ENCODE results near the gene UBASH3A.

The UBASH3A gene

GRCh38 chr21:42374864-42375499 lies 28.7 kb upstream of the UBASH3A start:
- no peak for DNase-seq

GRCh38 chr21:42375506-42375905 lies 28.2 kb upstream of the UBASH3A start:
- no peak for DNase-seq

GRCh38 chr21:42375966-42376337 lies 27.8 kb upstream of the UBASH3A start:
- no peak for DNase-seq

- DNase-seq = no peak
These were observed 27.2 kb upstream of the UBASH3A start for GRCh38 chr21:42376338-42376982.

GRCh38 chr21:42377211-42377950 lies 26.3 kb upstream of the UBASH3A start:
- DNase-seq = no peak

- no peak for DNase-seq
These were observed 25.8 kb upstream of the UBASH3A start for GRCh38 chr21:42377951-42378340.

- no peak for DNase-seq
These were observed 25.3 kb upstream of the UBASH3A start for GRCh38 chr21:42378418-42378817.

GRCh38 chr21:42379426-42380215 lies 24.1 kb upstream of the UBASH3A start:
- DNase-seq = no peak

- peak; percentile 57 for DNase-seq
These were observed 22.2 kb upstream of the UBASH3A start for GRCh38 chr21:42381347-42381984.

- DNase-seq = no peak
These were observed 20.8 kb upstream of the UBASH3A start for GRCh38 chr21:42382915-42383314.

GRCh38 chr21:42383331-42383730 lies 20.4 kb upstream of the UBASH3A start:
- no peak for DNase-seq

GRCh38 chr21:42384156-42384945 lies 19.4 kb upstream of the UBASH3A start:
- no peak for DNase-seq

GRCh38 chr21:42384989-42385388 lies 18.7 kb upstream of the UBASH3A start:
- no peak for DNase-seq

- DNase-seq = no peak
These were observed 18.1 kb upstream of the UBASH3A start for GRCh38 chr21:42385619-42386018.

GRCh38 chr21:42386034-42386591 lies 17.6 kb upstream of the UBASH3A start:
- no peak for DNase-seq

GRCh38 chr21:42387164-42387563 lies 16.5 kb upstream of the UBASH3A start:
- DNase-seq = no peak

GRCh38 chr21:42387843-42388340 lies 15.8 kb upstream of the UBASH3A start:
- DNase-seq = no peak

- no peak for DNase-seq
These were observed 14.8 kb upstream of the UBASH3A start for GRCh38 chr21:42388740-42389448.

- no peak for DNase-seq
These were observed 14.3 kb upstream of the UBASH3A start for GRCh38 chr21:42389449-42389835.

GRCh38 chr21:42390193-42390592 lies 13.5 kb upstream of the UBASH3A start:
- DNase-seq = no peak

- DNase-seq = no peak
These were observed 13.0 kb upstream of the UBASH3A start for GRCh38 chr21:42390696-42391095.

Measured in NCI-H1694 (cell line).